C4-2B (cell line): Measurements from ENCODE around the gene SALL4.

ENCODE experiments used
- ZFX ChIP-seq: fragments of 450-650 bp; IDR thresholded peaks from 2 replicates; pipeline ENCODE4 v1.6.1; 2017
- TF ChIP-seq, protein P1 (sequence below): fragments of 450-650 bp; conservative IDR thresholded peaks from 2 replicates; pipeline ENCODE4 v1.5.1; 2017; ENCODE audit warnings: mild to moderate bottlenecking

- no peak for TF ChIP-seq ZFX
- TF ChIP-seq, protein P1, sequence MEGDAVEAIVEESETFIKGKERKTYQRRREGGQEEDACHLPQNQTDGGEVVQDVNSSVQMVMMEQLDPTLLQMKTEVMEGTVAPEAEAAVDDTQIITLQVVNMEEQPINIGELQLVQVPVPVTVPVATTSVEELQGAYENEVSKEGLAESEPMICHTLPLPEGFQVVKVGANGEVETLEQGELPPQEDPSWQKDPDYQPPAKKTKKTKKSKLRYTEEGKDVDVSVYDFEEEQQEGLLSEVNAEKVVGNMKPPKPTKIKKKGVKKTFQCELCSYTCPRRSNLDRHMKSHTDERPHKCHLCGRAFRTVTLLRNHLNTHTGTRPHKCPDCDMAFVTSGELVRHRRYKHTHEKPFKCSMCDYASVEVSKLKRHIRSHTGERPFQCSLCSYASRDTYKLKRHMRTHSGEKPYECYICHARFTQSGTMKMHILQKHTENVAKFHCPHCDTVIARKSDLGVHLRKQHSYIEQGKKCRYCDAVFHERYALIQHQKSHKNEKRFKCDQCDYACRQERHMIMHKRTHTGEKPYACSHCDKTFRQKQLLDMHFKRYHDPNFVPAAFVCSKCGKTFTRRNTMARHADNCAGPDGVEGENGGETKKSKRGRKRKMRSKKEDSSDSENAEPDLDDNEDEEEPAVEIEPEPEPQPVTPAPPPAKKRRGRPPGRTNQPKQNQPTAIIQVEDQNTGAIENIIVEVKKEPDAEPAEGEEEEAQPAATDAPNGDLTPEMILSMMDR = no peak
These were observed 66.4 kb downstream of the SALL4 start for GRCh38 chr20:51735728-51736600.
